GM18867 (cell line): Measurements from ENCODE around the gene LDB2.

Experiments used
- ATAC-seq: cut with Tn5 transposase; IDR thresholded peaks from one replicate; pipeline ENCODE4 v1.9.1; 2021; ENCODE audit warnings: mild to moderate bottlenecking, moderate library complexity; ENCODE audit not compliant: unreplicated experiment

Gene LDB2

DNA sequence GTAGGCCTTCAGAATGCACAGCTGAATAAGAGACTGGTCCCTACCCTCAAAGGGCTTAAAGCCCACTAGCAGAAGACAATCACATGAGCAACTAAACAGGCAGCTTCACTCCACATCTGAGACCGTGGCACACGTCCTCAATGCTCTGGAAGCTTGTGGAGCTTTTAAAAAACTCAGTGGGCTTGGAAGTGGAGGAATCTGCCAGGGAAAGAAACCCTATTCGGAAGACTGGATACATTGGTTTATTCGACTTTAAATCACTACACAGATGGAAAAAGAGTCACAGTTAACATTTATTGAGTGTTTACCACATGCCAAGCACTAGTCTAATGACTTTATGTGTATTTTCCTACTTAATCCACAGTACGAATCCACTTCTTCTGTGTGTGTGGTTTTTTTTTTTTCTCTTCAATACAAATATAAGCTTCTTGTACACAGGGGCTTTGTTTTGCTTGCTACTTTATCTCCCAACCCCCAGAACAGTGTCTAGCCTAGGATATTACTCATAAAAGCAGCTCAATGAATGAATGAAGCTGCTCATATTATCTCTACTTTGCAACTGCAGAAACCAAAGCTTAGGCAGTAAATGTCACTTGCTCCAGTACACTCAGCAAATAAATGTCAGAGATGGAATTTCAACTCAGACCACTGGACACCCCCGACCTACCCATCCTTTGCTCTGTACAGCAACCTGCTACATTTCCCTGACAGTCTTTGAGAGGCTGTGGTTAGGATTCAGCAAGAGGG is 137.7 kb downstream of the LDB2 start:
- no peak for ATAC-seq

DNA sequence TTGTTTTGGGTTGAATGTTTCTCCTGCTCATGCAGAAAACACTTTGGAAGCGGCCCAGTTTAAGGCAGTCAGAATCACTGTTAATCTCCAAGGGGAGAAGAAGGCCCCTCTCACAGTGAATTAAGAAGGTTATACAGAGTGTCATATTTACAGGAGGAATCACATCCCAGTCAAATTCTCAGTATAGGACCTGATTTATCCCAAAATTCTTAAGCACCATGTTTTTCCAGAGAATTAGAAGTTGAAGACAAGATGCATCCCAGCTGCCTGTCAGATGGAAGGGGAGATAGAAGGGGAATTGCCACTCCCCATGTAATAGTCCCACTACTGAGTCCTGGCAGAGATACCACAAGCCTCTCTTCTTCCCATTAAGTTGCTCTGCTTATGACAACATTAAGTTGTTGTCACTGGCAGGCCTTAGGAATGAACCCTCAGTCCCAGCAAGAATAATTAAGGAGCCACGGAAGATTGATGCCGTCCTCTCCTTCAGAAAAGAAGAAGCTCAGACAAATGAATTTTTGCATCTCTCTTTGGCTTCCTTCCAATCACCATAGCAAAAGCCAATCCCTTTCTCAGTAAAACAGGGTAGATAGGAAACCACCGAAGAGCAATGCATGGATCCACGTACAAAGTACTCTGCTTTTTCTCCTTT is 138.4 kb downstream of the LDB2 start:
- ATAC-seq, result no peak

DNA sequence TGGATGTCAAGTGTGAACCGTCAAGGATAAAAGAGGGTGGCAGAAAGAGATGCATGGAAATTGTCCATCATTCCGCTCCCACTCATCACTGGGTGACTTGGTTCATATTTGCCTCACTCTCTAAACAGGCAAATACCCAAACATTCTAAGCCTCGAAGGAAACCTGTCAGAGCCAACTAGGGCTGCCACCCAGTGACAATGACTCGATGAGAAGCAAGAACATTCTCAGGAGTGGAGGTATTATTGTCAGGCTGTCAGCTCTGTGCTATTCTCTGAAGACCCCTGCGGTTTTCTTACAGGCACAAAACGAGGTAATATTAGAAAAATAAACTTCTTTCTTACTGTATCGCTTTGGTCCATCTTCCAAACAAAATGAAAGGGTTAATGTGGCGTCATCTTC is 139.6 kb downstream of the LDB2 start:
- no peak for ATAC-seq

DNA sequence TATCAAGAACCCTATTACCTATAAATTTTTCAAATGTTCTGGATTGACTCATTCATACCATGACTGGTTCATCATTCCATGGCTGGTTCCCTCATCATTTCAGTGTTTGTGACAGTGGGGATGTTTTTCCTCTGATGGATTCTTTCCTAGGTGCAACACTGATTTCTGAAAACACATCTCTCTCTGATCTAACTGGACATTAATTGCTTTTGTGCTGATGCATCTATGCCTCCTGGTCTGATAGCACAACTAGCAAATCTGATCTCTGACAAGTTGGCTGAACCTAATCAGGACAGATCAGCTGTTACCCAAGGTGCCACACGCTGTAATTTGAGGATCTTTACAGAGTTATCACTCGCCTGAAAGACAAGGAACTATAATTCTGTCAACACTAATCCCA is 140.2 kb downstream of the LDB2 start:
- no peak for ATAC-seq

DNA sequence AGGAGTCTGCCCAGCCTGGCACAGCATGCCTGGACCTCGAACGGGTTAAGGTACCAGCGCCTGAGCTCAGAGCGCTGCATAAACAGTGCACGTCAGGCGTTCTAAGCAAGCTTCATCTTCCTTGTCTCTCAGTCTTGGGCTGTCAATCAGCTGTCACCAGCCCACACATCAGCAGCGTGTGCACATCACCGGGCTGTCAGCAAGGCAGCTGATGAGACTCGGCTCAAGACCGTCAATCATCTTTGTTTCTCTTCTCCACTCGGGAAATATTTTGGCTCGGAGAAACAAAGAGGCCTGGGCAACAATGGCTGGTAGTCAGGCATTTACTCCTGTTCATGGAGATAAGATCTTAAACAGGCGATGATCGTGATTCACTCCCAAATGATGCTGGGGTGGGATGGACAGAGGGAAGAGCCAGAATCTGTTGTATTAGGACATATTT is 141.3 kb downstream of the LDB2 start:
- no peak for ATAC-seq

DNA sequence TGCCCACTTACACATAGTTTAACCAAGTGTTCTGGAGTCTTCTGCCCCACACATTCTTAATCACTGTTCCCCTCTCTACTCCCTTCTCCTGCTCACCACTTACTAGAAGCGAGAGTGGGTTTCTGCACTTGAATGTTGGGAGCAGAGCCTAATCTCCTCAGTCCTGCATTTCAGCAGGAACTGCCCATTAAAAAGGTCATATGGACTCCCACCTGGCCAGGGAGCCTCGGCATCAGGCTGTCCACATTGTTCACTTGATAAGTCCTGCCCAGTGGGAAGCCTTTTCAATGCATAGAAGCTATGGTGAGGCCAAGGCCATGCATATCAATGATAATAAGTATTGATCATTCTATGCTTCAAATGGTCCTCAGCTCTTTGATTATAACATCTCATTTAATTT is 144.3 kb downstream of the LDB2 start:
- no peak for ATAC-seq

DNA sequence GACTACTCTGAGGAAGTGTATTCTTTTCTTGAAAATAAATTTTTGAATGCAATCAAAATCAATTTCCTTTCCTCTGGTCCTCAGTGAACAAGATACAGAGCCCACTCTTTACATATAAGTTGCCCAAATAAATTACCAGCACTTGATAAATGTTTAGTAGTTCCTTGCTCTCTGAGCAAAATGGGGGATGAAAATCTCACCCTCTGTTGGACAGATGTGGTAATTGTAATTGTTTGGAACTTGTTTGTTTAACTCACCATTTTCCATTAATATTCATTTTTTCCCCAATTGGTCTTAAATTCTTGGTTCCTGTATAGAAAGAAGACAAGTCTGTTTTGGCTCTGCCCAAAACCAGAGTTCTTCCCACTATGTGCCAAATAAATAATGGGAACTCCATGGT is 146.3 kb downstream of the LDB2 start:
- ATAC-seq, result no peak

DNA sequence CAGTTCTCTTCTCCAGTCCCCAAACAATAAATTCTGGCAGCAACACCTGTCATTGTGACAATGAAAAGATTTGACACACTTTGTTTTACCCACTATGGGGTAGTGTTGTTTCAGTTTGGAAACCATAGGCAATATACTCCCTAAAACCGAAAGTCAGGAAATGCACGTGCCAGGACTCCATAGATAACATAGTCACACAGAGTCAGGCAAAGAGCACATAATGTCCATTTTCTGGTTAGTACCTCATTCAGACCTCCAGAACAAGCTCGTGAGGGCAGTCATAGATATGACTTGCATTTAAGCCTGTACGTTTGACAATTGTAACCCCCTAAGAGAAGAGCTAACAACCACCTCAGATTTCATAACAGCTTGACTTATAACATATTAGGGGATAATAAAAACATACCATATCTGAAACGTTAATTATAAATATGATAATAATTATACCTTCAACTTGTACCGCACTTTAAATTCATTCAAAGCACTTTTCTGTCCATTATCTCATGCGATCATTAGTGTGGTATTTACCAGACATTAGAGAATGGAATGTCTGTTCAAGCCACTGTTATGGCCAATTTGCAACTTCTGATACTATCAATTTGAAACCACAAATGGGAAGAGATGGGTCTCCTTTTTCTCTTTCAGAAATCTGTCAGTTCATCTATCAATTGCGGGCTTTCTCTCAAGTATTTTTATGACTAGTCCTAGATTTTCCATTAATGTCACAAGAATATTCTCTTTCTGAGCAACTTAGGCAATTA is 147.4 kb downstream of the LDB2 start:
- no peak for ATAC-seq

DNA sequence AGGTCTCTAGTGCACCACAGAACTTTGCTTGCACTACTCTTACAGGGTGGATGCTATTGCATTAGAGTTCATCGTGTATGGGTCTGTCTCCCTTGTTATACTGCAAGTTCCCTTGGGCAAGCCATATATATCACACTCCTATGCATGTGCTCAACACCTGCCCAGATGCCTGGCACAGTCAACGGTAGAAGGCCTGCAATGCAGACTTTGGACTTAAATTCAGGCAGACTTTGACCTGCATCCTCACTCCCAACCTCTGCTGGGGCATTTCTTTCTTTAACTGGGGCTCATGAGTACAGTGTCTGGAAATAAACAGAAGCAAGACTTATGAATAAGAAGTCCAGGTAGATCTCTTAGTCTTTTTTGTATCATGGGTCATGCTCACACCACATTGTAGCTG is 148.2 kb downstream of the LDB2 start:
- ATAC-seq, result no peak

DNA sequence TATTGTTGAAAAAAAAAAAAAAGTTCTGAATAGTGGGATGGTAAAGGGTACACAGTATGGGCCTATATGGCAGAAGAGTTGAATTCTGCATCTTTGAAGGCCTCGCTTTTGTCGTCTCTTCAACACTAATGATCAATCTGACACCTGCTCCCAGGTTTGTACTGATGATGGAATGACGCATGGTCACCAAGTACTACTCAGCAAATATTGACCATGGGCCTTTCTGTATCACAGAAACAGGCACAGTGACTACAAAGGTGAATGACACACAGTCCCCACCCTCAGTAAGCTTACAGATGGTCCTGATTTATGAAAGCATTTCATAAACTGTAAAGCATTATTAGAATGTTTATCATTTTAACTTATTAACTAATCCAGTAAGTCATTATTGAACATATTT is 152.6 kb downstream of the LDB2 start:
- ATAC-seq, result no peak

DNA sequence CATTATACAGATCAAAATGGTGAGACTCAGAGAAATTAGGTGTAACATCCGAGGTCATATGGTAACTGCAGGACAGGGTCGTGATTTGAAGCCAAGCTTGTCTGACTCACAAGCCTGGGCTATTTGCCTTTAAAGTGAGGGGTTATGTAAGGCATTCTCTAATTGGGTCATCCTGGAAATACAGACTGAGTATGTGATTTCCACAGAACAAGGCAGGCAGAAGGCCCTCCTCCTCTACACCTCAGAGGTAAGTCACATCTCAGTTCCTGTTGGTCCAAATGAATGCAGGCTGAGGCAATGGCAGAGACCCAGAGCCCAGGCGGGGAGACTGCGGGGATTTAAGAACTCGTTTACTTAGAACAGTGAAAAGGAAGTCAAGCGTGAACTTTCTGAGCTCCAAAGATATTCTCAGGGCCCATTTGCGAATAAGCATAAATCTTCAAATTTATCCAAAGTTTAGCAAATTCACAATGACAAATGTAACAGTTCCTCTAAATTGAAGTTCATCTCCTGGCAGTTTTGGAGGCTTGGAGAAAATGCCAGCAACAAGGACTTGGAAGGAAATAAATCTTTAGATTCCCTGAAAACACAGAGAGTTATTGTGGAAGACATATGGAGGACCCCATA is 153.3 kb downstream of the LDB2 start:
- no peak for ATAC-seq

DNA sequence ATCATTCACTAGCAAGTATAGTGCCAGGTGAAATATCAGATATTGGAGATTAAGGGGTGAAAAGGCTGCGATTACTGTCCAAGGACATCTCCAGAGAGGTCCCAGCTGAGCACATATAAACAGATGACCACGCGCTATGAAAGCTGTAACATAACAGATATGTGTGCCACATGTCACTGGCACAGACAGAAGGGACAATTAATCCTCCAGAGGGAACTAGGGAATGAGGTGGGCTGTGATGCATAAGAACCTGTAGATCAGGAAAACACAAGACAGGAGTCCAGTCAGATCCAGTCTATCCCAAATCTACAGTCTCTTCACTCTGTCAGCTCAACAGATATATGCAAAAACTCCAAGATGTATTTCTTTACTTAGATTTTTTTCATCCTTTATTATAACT is 157.2 kb downstream of the LDB2 start:
- ATAC-seq, result no peak

DNA sequence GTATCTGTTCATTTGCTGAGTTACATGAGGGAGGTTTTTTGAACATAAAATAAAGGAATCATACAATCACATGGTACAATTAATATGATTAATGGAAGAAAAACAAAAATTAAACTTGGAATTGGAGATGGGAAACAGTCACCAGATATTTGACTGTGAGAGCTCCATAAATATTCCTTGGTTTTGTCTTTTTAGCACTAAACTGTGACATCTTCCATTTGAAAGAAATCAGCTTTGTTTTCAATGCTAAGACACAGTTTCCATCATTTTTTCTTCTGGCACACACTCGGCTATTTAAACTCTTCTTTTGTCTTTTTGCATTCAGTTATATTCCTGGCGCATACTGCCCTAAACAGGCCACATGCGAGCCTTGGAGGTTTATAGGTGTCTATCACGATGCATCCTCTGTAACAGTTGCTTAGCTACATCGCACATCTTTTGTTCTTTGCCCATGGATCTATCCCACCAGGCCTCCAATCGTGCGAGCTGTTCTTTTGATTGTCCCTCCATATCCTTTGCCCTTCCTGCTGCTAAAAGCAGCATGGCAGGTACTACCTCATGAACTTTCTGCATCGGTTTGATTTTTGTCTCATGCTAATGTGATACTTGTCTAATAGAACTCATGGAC is 158.3 kb downstream of the LDB2 start:
- no peak for ATAC-seq

DNA sequence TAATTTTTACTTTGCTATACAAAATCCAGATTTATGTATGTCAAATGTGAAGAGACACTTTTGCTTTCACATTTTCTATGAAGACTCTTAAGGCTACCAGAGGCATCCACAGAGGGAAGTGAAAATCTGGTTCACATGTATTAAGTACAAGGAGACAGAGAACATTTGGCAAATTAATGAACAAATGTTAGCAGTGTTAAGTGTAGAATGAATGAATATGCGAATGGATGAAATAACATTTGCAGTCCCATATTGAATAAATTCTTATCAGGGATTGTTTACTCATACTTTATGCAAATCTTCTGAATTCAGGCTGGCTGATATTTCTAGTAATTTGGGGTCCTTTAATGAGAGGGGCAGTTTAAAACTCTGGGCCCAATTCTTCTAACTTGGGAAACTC is 159.9 kb downstream of the LDB2 start:
- ATAC-seq, result no peak

DNA sequence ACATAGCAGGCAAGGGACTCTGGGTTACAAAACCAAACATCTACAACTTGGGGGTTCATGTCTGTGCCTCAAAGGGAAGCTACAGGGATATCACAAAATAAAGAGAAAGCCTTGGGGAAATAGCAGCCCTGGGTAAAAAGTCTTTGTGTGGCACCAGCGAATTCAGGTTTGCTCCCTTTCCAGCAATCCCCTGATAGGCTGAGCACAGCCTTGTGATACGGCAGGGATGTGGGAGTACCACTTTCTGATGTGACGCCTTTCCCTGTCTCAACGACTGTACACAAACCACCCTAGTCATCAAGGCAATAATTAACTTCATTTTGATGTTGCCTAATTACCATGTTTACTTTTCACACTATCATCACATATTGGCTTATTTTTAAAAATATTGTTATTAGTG is 164.9 kb downstream of the LDB2 start:
- ATAC-seq, result no peak

DNA sequence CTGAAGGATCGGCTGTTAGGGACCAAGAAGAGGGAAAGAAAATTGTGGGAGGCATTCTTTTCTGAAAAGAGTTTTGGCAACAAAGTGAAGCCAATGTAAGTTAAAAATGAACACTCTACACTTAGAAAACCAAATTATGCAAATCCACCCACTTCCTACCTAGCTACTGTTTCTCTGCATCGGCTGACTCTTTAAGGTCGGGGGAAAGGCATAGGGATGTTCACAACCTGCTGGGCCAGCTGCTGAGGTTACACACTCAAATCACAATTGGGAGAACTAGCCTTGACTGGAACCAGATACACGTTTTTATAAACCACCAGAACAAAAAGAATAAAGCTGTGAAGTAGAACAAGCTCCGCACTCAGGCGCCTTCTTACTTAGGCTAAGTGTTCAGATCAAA is 165.7 kb downstream of the LDB2 start:
- ATAC-seq, result no peak

DNA sequence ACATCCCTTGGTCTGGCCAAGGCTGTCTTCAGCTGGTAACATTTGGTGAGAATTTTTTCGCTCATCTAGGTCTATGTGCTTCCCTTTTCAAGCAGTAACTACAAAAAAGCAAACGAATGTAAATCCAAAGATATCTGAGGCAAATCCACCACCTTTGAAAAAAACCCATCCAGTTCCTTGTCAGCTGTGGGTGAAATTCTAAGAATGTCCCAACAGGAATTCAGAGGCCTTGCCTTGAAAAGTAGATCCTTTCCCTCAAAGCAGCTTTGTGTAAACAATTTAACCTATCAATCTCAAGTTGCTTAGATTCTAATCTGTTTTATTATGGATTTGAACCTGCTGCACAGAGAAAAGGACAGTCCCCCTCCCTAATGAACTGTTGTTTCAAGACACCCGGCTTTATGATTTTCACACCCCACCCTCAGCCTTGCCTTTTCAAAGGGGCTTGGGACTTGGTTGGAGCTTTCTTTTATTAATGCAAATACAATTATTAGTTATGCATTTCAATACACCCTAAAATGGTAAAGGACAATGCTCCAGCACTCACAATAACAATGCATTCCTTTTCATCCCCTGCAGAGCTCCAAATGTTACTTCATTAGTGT is 166.6 kb downstream of the LDB2 start:
- no peak for ATAC-seq

DNA sequence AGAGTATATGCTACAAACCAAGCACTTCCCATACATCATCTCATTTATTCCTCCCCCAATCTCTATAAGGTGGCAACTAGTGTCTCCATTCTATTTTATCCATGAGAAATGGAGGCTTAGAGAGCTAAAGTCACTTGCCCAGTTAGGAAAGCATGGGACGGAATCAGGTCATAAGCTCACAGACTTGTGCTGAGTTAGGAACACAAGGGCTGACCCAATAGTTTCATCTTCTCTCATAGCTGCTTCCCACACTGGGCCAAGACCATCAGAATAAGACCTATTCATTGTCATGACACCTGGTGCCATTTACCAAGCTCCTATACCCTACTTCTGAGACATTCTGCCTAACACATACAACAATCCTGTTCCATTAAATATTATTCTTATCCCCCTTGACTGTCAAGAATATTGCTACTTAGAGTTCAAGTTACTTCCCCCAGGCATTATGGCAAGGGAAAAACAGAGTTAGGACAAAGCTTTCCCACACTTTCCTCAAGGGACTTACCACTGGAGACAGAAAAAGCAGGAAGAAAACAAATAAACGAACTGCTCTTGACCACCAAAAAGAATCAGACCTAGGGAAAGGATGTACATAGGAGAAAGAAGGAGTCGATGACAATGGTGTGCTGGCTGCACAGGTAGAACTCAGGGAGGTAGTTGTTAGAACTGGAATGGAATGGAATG is 167.8 kb downstream of the LDB2 start:
- ATAC-seq, result no peak

DNA sequence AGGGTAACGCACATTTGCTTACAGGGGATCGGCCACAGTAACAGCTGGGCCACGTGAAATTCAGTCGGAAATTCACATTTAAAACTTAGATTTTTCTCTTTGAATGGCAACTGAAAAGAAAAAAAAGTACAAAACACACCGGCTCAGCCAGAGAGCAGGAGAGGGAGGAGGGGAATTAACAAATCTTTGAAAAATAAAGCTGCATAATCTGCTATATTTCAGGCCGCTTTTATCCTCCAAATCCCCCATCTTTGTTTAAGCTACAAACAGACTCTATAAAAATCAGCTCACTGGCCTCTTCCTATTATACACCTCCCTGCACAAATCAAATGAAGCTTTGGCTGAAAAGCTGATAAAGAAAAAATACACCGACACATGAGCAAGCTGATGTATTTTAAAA is 169.1 kb downstream of the LDB2 start:
- no peak for ATAC-seq

DNA sequence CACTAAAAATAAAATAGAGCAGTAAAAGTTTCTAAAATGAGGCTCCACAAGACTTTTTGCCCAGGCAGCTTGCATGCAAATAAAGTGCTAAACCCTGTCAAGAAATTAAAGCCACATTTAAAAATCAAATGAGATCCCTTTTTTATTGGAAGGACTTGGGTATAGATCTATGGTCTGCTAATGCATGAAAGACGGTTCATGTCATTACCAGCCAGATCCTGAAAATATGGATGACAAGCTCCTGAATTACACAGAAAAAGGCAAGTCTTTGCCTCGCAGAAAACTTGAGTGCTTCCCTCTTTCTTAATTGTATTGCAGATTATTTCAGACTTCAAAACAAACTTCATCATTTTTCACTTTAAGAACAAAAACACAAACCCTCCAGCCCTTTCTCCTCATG is 169.6 kb downstream of the LDB2 start:
- ATAC-seq, result no peak
